ENCODE measurements around the gene DUS1L.

The DUS1L gene

GRCh38 chr17:82113941-82114340 is 48.3 kb upstream of the DUS1L start:
- Histone ChIP-seq H3K9me3 (ENCODE audit: insufficient read depth, low read length, severe bottlenecking) (no peaks in the 10 kb centered on the region), H3K36me3 (ENCODE audit: insufficient read depth, low read length) (peaks cover 24% of the 10 kb centered on the region), H4K20me1 (ENCODE audit: insufficient read depth, low read length) (no peaks in the 10 kb centered on the region), H3K4me3 (ENCODE audit: low read depth in 1 of 2, low read length in 2 of 2) (no peak overlapping the region), H3K27ac (ENCODE audit: low read length) (no peak overlapping the region), H3K4me1 (ENCODE audit: insufficient read depth, low read length) (no peaks in the 10 kb centered on the region), H3K27me3 (ENCODE audit: insufficient read depth, low read length, poor library complexity) (no peaks in the 10 kb centered on the region), H3K9ac (ENCODE audit: low read depth, low read length) (no peak overlapping the region), H2AFZ (ENCODE audit: low read depth, low read length) (no peak overlapping the region), H3K79me2 (ENCODE audit: insufficient read depth, low read length) (no peaks in the 10 kb centered on the region), H3K4me2 (ENCODE audit: insufficient read depth, low read length) (no peak overlapping the region)
- DNase-seq: no peak
- ATAC-seq (ENCODE audit: insufficient read depth, low read depth): no peak
- no peak for TF ChIP-seq EZH2 (IDR thresholded peaks at IDR 0.05; ENCODE audit: borderline replicate concordance, low read depth, low read length, severe bottlenecking)
- no peak for TF ChIP-seq CTCF (IDR thresholded peaks at IDR 0.05; ENCODE audit: borderline replicate concordance, extremely low read depth, low read length, poor library complexity, severe bottlenecking)

- Histone ChIP-seq H3K4me2 (ENCODE audit: insufficient read depth, low read length) (no peak overlapping the region), H3K27me3 (ENCODE audit: insufficient read depth, low read length, poor library complexity) (no peaks in the 10 kb centered on the region), H3K9ac (ENCODE audit: low read depth, low read length) (no peak overlapping the region), H4K20me1 (ENCODE audit: insufficient read depth, low read length) (no peaks in the 10 kb centered on the region), H3K4me1 (ENCODE audit: insufficient read depth, low read length) (no peaks in the 10 kb centered on the region), H2AFZ (ENCODE audit: low read depth, low read length) (no peak overlapping the region), H3K9me3 (ENCODE audit: insufficient read depth, low read length, severe bottlenecking) (no peaks in the 10 kb centered on the region), H3K36me3 (ENCODE audit: insufficient read depth, low read length) (peaks cover 21% of the 10 kb centered on the region), H3K79me2 (ENCODE audit: insufficient read depth, low read length) (no peaks in the 10 kb centered on the region), H3K27ac (ENCODE audit: low read length) (no peak overlapping the region), H3K4me3 (ENCODE audit: low read depth in 1 of 2, low read length in 2 of 2) (no peak overlapping the region)
- ATAC-seq (ENCODE audit: insufficient read depth, low read depth) (no peak), DNase-seq (no peak)
- TF ChIP-seq CTCF (IDR thresholded peaks at IDR 0.05; ENCODE audit: borderline replicate concordance, extremely low read depth, low read length, poor library complexity, severe bottlenecking) (no peak), EZH2 (IDR thresholded peaks at IDR 0.05; ENCODE audit: borderline replicate concordance, low read depth, low read length, severe bottlenecking) (no peak)
These were observed 47.8 kb upstream of the DUS1L start for GRCh38 chr17:82113422-82113821.

GRCh38 chr17:82112914-82113311 is 47.3 kb upstream of the DUS1L start:
- ATAC-seq (ENCODE audit: insufficient read depth, low read depth): no peak
- no peaks in the 10 kb centered on the region for H4K20me1 ChIP-seq (ENCODE audit: insufficient read depth, low read length)
- TF ChIP-seq EZH2 (IDR thresholded peaks at IDR 0.05; ENCODE audit: borderline replicate concordance, low read depth, low read length, severe bottlenecking) (no peak), CTCF (IDR thresholded peaks at IDR 0.05; ENCODE audit: borderline replicate concordance, extremely low read depth, low read length, poor library complexity, severe bottlenecking) (no peak)
- no peak overlapping the region for H3K4me2 ChIP-seq (ENCODE audit: insufficient read depth, low read length)
- H3K79me2 ChIP-seq (ENCODE audit: insufficient read depth, low read length): no peaks in the 10 kb centered on the region
- no peak overlapping the region for H2AFZ ChIP-seq (ENCODE audit: low read depth, low read length)
- H3K27me3 ChIP-seq (ENCODE audit: insufficient read depth, low read length, poor library complexity): no peaks in the 10 kb centered on the region
- H3K27ac ChIP-seq (ENCODE audit: low read length): no peak overlapping the region
- DNase-seq: no peak
- H3K4me3 ChIP-seq (ENCODE audit: low read depth in 1 of 2, low read length in 2 of 2): no peak overlapping the region
- H3K36me3 ChIP-seq (ENCODE audit: insufficient read depth, low read length): peaks cover 20% of the 10 kb centered on the region
- no peak overlapping the region for H3K9ac ChIP-seq (ENCODE audit: low read depth, low read length)
- H3K9me3 ChIP-seq (ENCODE audit: insufficient read depth, low read length, severe bottlenecking): no peaks in the 10 kb centered on the region
- H3K4me1 ChIP-seq (ENCODE audit: insufficient read depth, low read length): no peaks in the 10 kb centered on the region

Measured in DND-41 (cell line).